HepG2 (cell line): ENCODE measurements around the gene MAP2K3. TPM values are rescaled to one million over a fixed set of nuclear protein-coding genes. Genes with fewer than 3 reads are reported as not detected.

Experiments
- DMAP1 ChIP-seq: IDR thresholded peaks from 2 replicates; pipeline ENCODE4 v1.6.1; 2016
- FOXO1 ChIP-seq: sonication (generic); formaldehyde crosslinking; IDR thresholded peaks from 2 replicates; pipeline ENCODE4 v1.4.0; 2020; ENCODE audit warnings: missing genetic modification reagents
- HNF1A ChIP-seq, 2 experiments: sonication (generic) in 1 of 2; formaldehyde crosslinking in 1 of 2; IDR thresholded peaks; 2 replicates each; pipeline versions ENCODE4 v1.4.0 to v1.6.1; 2016 to 2020; ENCODE audit warnings: borderline replicate concordance in 1 of 2, low read depth in 1 of 2, mild to moderate bottlenecking in 1 of 2, missing genetic modification reagents in 1 of 2
- MIER2 ChIP-seq: IDR thresholded peaks from 2 replicates; pipeline ENCODE4 v1.6.1; 2016; ENCODE audit warnings: missing biosample characterization, missing genetic modification reagents
- NCOA5 ChIP-seq: sonication (generic); formaldehyde crosslinking; IDR thresholded peaks from 2 replicates; pipeline ENCODE4 v1.4.0; 2020; ENCODE audit warnings: missing genetic modification reagents
- NRL ChIP-seq: sonication (generic); formaldehyde crosslinking; IDR thresholded peaks from 2 replicates; pipeline ENCODE4 v1.5.0; 2020; ENCODE audit warnings: missing genetic modification reagents, mild to moderate bottlenecking, moderate library complexity, borderline replicate concordance
- PRPF4 ChIP-seq: fragments of 200-400 bp; formaldehyde crosslinking; IDR thresholded peaks from 2 replicates; pipeline ENCODE4 v1.6.1; 2016; ENCODE audit warnings: low read length, low read depth; ENCODE audit not compliant: poor library complexity, severe bottlenecking
- RBM39 ChIP-seq: fragments of 200-400 bp; formaldehyde crosslinking; IDR thresholded peaks from one replicate; pipeline ENCODE4 v1.6.1; 2018; ENCODE audit warnings: antibody characterized with exemption, mild to moderate bottlenecking, low read depth, low read length; ENCODE audit not compliant: poor library complexity, severe bottlenecking
- SMAD3 ChIP-seq: sonication (generic); formaldehyde crosslinking; IDR thresholded peaks from 2 replicates; pipeline ENCODE4 v1.4.0; 2020; ENCODE audit warnings: missing genetic modification reagents
- YEATS2 ChIP-seq: sonication (generic); formaldehyde crosslinking; IDR thresholded peaks from 2 replicates; pipeline ENCODE4 v1.4.0; 2020; ENCODE audit warnings: missing genetic modification reagents, borderline replicate concordance
- ZBTB42 ChIP-seq: sonication (generic); formaldehyde crosslinking; IDR thresholded peaks from 2 replicates; pipeline ENCODE4 v1.5.0; 2020; ENCODE audit warnings: mild to moderate bottlenecking, missing genetic modification reagents
- ZFP82 ChIP-seq: sonication (generic); formaldehyde crosslinking; IDR thresholded peaks from 2 replicates; pipeline ENCODE4 v1.5.1; 2020; ENCODE audit warnings: mild to moderate bottlenecking, missing genetic modification reagents, borderline replicate concordance
- ZNF678 ChIP-seq: sonication (generic); formaldehyde crosslinking; IDR thresholded peaks from 2 replicates; pipeline ENCODE4 v1.4.0; 2020; ENCODE audit warnings: mild to moderate bottlenecking, missing genetic modification reagents
- polyA plus RNA-seq, 8 experiments: library from polyadenylated mRNA; depleted of rRNA in 3 of 8; stranded (reverse) in 7 of 8; unstranded in 1 of 8; fragments of >200 nt; fragmentation: Illumina TruSeq in 4 of 8; extraction: Trizol in 4 of 8; gene quantifications; 2 replicates each; pipeline versions ENCODE4 v1.2.1 to v1.2.3, GENCODE V29; 2011 to 2016; ENCODE audit warnings: low read depth in 4 of 8, missing spikeins in 1 of 8, mixed read lengths in 1 of 8; ENCODE audit not compliant: insufficient read depth in 1 of 8
- total RNA-seq, 5 experiments: library from RNA; depleted of rRNA; stranded (reverse); fragments of >200 nt; fragmentation: Illumina TruSeq; extraction: Trizol; gene quantifications; 2 replicates each; pipeline ENCODE4 v1.2.3, GENCODE V29; 2016; ENCODE audit warnings: low read depth in 1 of 5
- TF ChIP-seq, protein P1 (sequence below): sonication (generic); formaldehyde crosslinking; IDR thresholded peaks from 2 replicates; pipeline ENCODE4 v1.4.0; 2020; ENCODE audit warnings: missing genetic modification reagents, mild to moderate bottlenecking, borderline replicate concordance
- TF ChIP-seq, protein P2 (sequence below): IDR thresholded peaks from 2 replicates; pipeline ENCODE4 v1.6.1; 2016; ENCODE audit warnings: low read depth, borderline replicate concordance
- TF ChIP-seq, protein P3 (sequence below): fragments of 450-650 bp; IDR thresholded peaks from 2 replicates; pipeline ENCODE4 v1.6.1; 2016
- TF ChIP-seq, protein P4 (sequence below): sonication (generic); formaldehyde crosslinking; IDR thresholded peaks from 2 replicates; pipeline ENCODE4 v1.5.0; 2020; ENCODE audit warnings: mild to moderate bottlenecking, missing genetic modification reagents

The MAP2K3 gene
- total and polyA plus RNA-seq, 2 of the 13 experiments (the other 11 are each of a cell fraction or from before 2014, with no cell fraction given) = 20.5 to 27.4 TPM

DNA sequence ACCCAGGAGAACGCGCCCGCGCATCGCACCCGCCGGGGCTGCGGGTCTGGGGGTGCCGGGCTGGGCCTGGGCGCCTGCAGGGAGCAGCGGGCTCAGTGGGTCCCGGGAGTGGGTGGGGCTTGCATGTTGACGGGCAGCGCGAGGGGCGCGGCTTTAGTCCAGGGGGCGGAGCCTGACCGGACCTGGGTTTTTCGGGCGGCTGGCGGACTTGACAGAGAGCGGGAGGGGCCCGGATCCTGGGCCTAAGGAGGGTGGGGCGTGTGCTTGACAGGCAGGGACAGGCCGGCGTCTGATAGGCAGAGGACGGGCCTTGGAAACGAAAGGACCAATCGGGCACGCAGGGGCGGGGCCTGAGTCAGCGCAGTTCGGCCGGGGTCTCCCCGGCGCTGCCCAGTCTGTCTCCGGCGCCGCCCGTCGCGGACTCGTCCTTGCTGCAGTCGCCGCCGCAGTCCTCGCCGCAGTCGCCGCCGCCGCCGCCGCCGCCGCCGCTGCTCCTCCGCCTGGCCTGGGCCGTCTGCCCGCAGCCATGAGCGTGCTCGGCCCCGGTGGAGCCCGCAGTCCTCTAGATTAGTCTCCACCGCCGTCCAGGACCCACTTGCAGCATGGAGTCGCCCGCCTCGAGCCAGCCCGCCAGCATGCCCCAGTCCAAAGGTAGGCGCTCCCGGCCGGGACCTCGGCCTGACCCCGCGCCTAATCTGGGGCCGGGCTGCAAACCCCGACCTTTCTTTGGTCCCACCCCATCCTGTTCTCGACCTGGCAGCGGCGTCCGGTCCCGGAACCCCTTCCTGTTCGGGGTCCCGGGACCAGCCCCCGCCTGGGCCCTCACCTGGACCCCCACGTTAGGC lies at the start of gene MAP2K3 (continued):
- TF ChIP-seq, protein P1, sequence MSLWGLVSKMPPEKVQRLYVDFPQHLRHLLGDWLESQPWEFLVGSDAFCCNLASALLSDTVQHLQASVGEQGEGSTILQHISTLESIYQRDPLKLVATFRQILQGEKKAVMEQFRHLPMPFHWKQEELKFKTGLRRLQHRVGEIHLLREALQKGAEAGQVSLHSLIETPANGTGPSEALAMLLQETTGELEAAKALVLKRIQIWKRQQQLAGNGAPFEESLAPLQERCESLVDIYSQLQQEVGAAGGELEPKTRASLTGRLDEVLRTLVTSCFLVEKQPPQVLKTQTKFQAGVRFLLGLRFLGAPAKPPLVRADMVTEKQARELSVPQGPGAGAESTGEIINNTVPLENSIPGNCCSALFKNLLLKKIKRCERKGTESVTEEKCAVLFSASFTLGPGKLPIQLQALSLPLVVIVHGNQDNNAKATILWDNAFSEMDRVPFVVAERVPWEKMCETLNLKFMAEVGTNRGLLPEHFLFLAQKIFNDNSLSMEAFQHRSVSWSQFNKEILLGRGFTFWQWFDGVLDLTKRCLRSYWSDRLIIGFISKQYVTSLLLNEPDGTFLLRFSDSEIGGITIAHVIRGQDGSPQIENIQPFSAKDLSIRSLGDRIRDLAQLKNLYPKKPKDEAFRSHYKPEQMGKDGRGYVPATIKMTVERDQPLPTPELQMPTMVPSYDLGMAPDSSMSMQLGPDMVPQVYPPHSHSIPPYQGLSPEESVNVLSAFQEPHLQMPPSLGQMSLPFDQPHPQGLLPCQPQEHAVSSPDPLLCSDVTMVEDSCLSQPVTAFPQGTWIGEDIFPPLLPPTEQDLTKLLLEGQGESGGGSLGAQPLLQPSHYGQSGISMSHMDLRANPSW = no peak
- TF ChIP-seq SMAD3 (CRISPR knock-in tag) (no peak), ZNF678 (CRISPR knock-in tag) (no peak), FOXO1 (CRISPR knock-in tag) (no peak; the same call in 1 of the 2 replicates), ZBTB42 (no peak), PRPF4 (no peak), YEATS2 (no peak), RBM39 (peak; percentile 11), DMAP1 (CRISPR knock-in tag) (no peak), ZFP82 (CRISPR knock-in tag) (no peak), HNF1A (IDR thresholded peaks at IDR 0.05; ENCODE audit: low read depth) (no peak), HNF1A (CRISPR knock-in tag; IDR thresholded peaks at IDR 0.05; ENCODE audit: borderline replicate concordance) (no peak), NRL (CRISPR knock-in tag) (no peak), MIER2 (CRISPR knock-in tag) (no peak), NCOA5 (CRISPR knock-in tag) (no peak)
- TF ChIP-seq, protein P2, sequence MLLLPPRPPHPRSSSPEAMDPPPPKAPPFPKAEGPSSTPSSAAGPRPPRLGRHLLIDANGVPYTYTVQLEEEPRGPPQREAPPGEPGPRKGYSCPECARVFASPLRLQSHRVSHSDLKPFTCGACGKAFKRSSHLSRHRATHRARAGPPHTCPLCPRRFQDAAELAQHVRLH (CRISPR knock-in tag) = no peak
- TF ChIP-seq, protein P3, sequence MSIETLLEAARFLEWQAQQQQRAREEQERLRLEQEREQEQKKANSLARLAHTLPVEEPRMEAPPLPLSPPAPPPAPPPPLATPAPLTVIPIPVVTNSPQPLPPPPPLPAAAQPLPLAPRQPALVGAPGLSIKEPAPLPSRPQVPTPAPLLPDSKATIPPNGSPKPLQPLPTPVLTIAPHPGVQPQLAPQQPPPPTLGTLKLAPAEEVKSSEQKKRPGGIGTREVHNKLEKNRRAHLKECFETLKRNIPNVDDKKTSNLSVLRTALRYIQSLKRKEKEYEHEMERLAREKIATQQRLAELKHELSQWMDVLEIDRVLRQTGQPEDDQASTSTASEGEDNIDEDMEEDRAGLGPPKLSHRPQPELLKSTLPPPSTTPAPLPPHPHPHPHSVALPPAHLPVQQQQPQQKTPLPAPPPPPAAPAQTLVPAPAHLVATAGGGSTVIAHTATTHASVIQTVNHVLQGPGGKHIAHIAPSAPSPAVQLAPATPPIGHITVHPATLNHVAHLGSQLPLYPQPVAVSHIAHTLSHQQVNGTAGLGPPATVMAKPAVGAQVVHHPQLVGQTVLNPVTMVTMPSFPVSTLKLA = peak; percentile 36; the same call in 1 of the 2 replicates
- TF ChIP-seq, protein P4, sequence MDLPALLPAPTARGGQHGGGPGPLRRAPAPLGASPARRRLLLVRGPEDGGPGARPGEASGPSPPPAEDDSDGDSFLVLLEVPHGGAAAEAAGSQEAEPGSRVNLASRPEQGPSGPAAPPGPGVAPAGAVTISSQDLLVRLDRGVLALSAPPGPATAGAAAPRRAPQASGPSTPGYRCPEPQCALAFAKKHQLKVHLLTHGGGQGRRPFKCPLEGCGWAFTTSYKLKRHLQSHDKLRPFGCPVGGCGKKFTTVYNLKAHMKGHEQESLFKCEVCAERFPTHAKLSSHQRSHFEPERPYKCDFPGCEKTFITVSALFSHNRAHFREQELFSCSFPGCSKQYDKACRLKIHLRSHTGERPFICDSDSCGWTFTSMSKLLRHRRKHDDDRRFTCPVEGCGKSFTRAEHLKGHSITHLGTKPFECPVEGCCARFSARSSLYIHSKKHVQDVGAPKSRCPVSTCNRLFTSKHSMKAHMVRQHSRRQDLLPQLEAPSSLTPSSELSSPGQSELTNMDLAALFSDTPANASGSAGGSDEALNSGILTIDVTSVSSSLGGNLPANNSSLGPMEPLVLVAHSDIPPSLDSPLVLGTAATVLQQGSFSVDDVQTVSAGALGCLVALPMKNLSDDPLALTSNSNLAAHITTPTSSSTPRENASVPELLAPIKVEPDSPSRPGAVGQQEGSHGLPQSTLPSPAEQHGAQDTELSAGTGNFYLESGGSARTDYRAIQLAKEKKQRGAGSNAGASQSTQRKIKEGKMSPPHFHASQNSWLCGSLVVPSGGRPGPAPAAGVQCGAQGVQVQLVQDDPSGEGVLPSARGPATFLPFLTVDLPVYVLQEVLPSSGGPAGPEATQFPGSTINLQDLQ (CRISPR knock-in tag) = peak; percentile 72; the same call in 1 of the 2 replicates
